HUDEP-2 (cell line): ENCODE data around the gene LUC7L.
A peak's percentile ranks its signal among the peaks of the same experiment; 100 is the strongest.

Source experiments
- DNase-seq, 76 experiments: peaks; one replicate each; lab custom pipeline; 2025; ENCODE audit not compliant: unreplicated experiment in 76 of 76; lab: John Stamatoyannopoulos, UW

LUC7L gene

DNA sequence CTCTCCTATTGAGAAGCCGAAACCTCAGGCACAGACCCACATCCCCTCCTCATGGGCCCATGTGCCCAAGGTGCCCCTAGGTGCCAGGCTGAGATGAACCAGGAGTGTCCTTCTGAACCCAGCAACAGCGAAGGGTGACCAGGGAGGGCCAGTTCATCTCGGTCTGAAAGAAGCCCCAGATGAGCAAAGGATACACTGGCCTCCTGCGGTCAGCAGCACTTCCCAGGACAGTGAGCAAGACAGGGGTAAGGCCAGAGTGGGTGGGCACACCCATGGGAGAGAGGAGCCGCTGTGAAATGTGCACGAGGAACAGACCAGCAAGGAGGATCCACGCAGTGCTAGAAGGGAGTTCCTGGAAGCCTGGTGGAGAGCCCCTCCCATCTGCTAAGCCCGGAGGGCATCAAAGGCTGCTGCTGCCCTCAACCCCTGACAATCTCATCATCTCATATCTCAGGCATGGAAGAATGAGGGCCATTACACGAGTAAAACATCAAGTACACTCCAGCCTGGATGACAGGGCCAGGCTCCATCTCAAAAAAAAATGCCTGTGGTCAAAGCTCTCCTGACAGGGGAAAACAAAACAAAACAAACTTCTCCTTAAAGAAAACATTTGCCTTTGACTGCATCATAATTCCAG is 80.1 kb downstream of the LUC7L start:
- peak in 10 of 76 experiments; percentile 17 to 48 (median 26) for DNase-seq

DNA sequence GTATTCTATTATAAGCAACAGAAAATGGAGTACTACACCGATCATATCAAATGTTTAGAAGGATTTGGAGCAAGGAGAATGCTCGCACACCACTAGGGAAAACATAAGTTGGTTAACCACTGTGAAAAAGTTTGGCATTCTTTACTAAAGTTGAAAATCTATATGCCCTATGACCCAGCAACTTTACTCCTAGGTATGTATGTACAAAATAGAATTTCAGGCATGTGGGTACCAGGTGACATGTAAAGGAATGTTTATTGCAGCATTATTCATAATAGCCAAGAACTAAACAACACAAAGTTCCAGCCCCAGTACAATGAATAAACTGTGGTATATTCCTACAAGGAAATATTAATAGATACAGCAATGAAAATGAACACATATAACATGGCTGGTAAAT is 82.6 kb downstream of the LUC7L start:
- DNase-seq: no peak

DNA sequence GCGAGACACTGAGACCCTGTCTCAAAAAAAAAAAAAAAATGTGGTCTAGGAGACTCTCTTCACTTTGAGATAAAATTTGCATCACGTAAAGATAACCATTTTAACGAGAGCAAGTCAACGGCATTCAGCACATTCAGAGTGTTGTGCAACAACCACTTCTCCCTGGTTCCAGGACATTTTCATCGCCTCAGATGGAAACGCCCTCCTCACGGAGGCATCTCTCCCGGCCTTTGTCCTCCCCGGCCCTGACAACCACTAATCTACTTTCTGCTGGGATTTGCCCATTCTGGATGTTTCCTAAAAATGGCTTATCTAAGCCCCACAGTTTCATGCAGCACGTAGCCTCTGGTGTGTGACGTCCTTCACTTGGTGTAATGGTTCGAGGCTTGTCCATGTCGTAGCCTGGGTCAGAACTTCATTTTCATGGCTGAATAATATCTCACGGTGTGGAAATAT is 84.4 kb downstream of the LUC7L start:
- no peak for DNase-seq

DNA sequence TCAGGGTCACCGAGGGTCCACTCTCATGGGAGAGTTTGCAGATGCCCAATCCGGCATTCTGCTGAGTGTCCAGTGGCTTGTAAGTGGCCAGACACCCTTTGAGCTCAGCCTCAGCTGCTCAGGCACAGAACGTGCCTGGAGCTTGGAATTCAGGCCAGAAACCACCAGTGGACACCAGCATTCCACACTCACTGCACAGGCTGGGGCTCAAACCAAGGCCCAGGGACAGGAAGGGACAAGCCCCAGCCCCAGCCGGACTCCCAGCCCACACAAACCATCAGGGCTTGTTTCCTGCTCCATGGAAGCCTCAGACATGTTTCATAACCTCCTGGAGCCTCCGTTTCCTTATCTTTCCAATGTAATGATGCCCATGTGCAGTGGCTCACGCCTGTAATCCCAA is 85.8 kb downstream of the LUC7L start:
- DNase-seq: peak in 1 of 76 experiments; percentile 53

DNA sequence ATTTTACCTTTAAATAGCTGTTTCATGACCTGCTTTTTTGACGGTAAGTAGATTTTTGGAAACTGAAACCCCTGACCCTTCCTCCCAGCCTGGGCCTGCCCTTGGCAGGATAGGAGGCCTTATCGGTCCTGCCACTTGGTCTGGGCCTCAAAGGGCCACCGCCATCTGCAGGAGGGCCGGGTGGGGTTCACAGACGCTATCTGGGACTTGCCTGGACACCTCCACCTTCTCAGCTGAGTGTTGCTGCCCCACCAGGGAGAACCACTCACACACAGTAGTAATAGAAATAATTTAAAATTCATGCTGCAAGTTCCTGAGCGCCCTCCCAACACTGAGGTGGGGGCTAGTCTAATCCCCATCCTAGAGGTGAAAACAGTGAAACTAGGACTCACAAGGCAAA is 86.2 kb downstream of the LUC7L start:
- DNase-seq: peak in 74 of 76 experiments; percentile 41 to 93 (median 78)

DNA sequence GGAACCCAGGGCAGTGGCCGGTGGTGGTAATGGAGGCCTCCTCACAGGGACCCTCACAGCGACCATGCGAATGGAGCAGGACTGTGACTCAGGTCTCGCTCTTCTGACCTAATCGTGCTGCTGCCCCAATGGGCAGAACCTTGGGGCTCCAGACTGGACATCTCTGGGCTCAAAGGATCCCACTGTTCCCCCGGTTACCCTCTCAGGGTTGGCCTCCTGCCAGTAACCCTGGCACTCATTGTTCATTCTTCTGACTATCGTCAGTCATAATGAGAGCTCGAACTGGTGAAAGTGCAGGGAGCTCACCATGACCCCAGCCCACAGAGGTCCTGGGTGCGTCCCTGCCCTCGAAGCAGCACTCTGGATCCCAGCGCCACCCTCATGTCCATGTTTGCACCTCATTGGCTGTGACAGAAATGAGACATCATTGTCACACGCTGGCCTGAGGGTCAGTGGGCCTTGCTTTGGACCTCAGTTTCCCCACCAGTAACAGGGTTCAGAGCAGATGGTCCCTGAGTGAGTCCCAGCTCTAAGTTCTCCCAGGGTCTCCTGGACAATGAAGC is 86.8 kb downstream of the LUC7L start:
- peak in 14 of 76 experiments; percentile 5 to 64 (median 34) for DNase-seq

DNA sequence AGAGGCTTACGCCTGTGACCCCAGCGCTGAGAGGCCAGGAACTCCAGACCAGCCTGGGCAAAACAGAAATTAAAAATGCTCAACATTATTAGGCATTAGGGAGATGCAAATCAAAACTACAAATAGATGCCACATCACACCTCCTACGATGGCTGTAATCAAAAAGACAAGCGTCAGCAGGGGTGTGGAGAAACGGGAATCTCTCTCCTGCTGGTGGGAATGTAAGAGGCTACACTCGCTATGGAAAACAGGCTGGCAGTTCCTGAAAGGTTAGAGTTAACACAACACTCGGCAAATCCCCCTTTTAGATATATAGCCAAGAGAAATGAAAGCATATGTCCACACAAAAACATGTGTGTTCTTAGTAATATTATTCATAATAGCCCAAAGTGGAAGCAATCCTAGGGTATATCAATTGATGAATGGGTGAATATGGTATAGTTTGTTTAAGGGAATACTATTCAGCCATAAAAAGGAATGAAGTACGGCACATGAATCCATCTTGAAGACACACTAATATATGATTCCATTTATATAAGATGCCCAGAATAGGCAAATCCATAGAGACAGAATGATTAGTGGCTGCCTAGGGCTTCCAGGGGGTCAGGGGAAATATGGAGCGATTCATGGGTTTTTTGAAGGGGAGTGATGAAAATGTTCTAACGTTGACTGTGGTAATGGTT is 88.9 kb downstream of the LUC7L start:
- DNase-seq: no peak
